LNCAP (cell line): ENCODE measurements around the gene LIN7A.

Experiments used
- CTCF ChIP-seq: fragments of 450-650 bp; IDR thresholded peaks from 2 replicates; pipeline ENCODE4 v1.5.1; 2017; ENCODE audit warnings: mild to moderate bottlenecking

Gene LIN7A

GRCh38 chr12:80766210-80766609, 171.5 kb downstream of the LIN7A start:
- TF ChIP-seq CTCF, result no peak

GRCh38 chr12:80763874-80764273, 173.9 kb downstream of the LIN7A start:
- peak; percentile 71 for TF ChIP-seq CTCF

- no peak for TF ChIP-seq CTCF
Measured at GRCh38 chr12:80761838-80762237, 175.9 kb downstream of the LIN7A start.

GRCh38 chr12:80756875-80757274, 180.9 kb downstream of the LIN7A start:
- TF ChIP-seq CTCF, result no peak

GRCh38 chr12:80754274-80754673, 183.5 kb downstream of the LIN7A start:
- no peak for TF ChIP-seq CTCF

GRCh38 chr12:80752464-80752863, 185.3 kb downstream of the LIN7A start:
- TF ChIP-seq CTCF, result no peak

GRCh38 chr12:80749456-80749855, 188.3 kb downstream of the LIN7A start:
- no peak for TF ChIP-seq CTCF

- no peak for TF ChIP-seq CTCF
Measured at GRCh38 chr12:80747800-80748199, 189.9 kb downstream of the LIN7A start.
